GM10248 (cell line): Measurements from ENCODE around the gene CDHR3.

Source experiments
- CTCF ChIA-PET: fragments of 300-600 bp; sonication (Branson Sonifier 250); formaldehyde crosslinking; extraction: SDS; loops from one replicate; lab custom pipeline; 2021; ENCODE audit warnings: antibody characterized with exemption; lab: Yijun Ruan, JAX
- POLR2A ChIA-PET: fragments of 350-650 bp; sonication (Branson Sonifier 250); formaldehyde crosslinking; extraction: SDS; loops from one replicate; lab custom pipeline; 2020; ENCODE audit warnings: antibody characterized with exemption; lab: Yijun Ruan, JAX
- DNase-seq: peaks from one replicate; pipeline ENCODE4 v3.0.0; 2012; ENCODE audit errors: extremely low spot score
- CTCF ChIP-seq: IDR thresholded peaks from 2 replicates; pipeline ENCODE4 v1.5.1; 2012; ENCODE audit warnings: mild to moderate bottlenecking, low read depth; ENCODE audit errors: extremely low read depth, missing control alignments, control extremely low read depth

Gene CDHR3

GRCh38 chr7:105985229-105985628 lies 22.2 kb downstream of the CDHR3 start:
- ChIA-PET CTCF (interaction anchor here (1.3 kb wide), 1 partner anchor 25 kb away, joined by 4 read pairs; no protein-coding TSS in a partner anchor), POLR2A (no interaction called here)
- TF ChIP-seq CTCF, result no peak
- no peak for DNase-seq

GRCh38 chr7:105985672-105986215 lies 22.7 kb downstream of the CDHR3 start:
- CTCF ChIA-PET, result no interaction called here

GRCh38 chr7:105987046-105987445 lies 24.0 kb downstream of the CDHR3 start:
- CTCF ChIA-PET, result no interaction called here
- TF ChIP-seq CTCF, result no peak
- no peak for DNase-seq
- POLR2A ChIA-PET, result no interaction called here

More at GRCh38 chr7:105985672-105986215, 22.7 kb downstream of the CDHR3 start:
- DNase-seq, result no peak
- POLR2A ChIA-PET, result no interaction called here
- no peak for TF ChIP-seq CTCF

- no peak for TF ChIP-seq CTCF
- DNase-seq, result no peak
- ChIA-PET POLR2A (no interaction called here), CTCF (interaction anchor here (1.5 kb wide), 1 partner anchor 331 kb away, joined by 3 read pairs; no protein-coding TSS in a partner anchor)
These were observed 25.2 kb downstream of the CDHR3 start for GRCh38 chr7:105988276-105988675.

GRCh38 chr7:105989191-105989590 lies 26.1 kb downstream of the CDHR3 start:
- CTCF ChIA-PET, result interaction anchor here (1.3 to 1.8 kb wide), 3 partner anchors 8 to 332 kb away, joined by 3 to 4 read pairs (median 3); no protein-coding TSS in a partner anchor
- no peak for TF ChIP-seq CTCF
- DNase-seq, result no peak
- POLR2A ChIA-PET, result interaction anchor here (0.7 kb wide), 1 partner anchor 429 kb away, joined by 6 read pairs; no protein-coding TSS in a partner anchor

- no peak for TF ChIP-seq CTCF
- POLR2A ChIA-PET, result interaction anchor here (0.7 kb wide), 1 partner anchor 429 kb away, joined by 6 read pairs; no protein-coding TSS in a partner anchor
- CTCF ChIA-PET, result interaction anchor here (1.3 to 1.8 kb wide), 3 partner anchors 9 to 333 kb away, joined by 3 to 4 read pairs (median 3); no protein-coding TSS in a partner anchor
- no peak for DNase-seq
These were observed 26.6 kb downstream of the CDHR3 start for GRCh38 chr7:105989686-105990085.
